HCT116 (cell line): Measurements from ENCODE around the gene OR10S1. TPM values are rescaled to one million over a fixed set of nuclear protein-coding genes. Genes with fewer than 3 reads are reported as not detected.

Source experiments
- total RNA-seq: library from RNA; stranded (reverse); gene quantifications from one replicate; pipeline ENCODE4 v1.2.1, GENCODE V29; 2021; ENCODE audit not compliant: unreplicated experiment

The OR10S1 gene
- total RNA-seq, 1 experiment from 2014 or later, result not detected

Other genes starting within 250 kb of the OR10S1 start
- 16.9 TPM for gene ZNF202, start 236.1 kb downstream of the OR10S1 start, total RNA-seq
- not detected for gene OR6X1, start 223.3 kb downstream of the OR10S1 start, total RNA-seq
- not detected for gene OR6M1, start 171.4 kb downstream of the OR10S1 start, total RNA-seq
- not detected for gene TMEM225, start 92.1 kb downstream of the OR10S1 start, total RNA-seq
- gene OR8D4, start 75.6 kb downstream of the OR10S1 start, total RNA-seq, result not detected
- gene OR4D5, start 38.2 kb downstream of the OR10S1 start, total RNA-seq, result not detected
- not detected for gene OR6T1, start 33.9 kb downstream of the OR10S1 start, total RNA-seq
- gene OR10G6, start 17.4 kb upstream of the OR10S1 start, total RNA-seq, result not detected
- not detected for gene OR10G4, start 35.2 kb upstream of the OR10S1 start, total RNA-seq
- gene OR10G9, start 45.2 kb upstream of the OR10S1 start, total RNA-seq, result not detected
- gene OR10G8, start 49.0 kb upstream of the OR10S1 start, total RNA-seq, result not detected
- not detected for gene OR10G7, start 63.5 kb upstream of the OR10S1 start, total RNA-seq
- gene VWA5A, start 137.7 kb upstream of the OR10S1 start, total RNA-seq, result 5.0 TPM
- gene OR10D3, start 205.6 kb upstream of the OR10S1 start, total RNA-seq, result not detected